22Rv1 (cell line): ENCODE results near the gene DCD.

ENCODE experiments used
- CTCF ChIP-seq: fragments of 450-650 bp; IDR thresholded peaks from 2 replicates; pipeline ENCODE4 v1.5.1; 2017; ENCODE audit warnings: mild to moderate bottlenecking
- ZFX ChIP-seq: fragments of 450-650 bp; IDR thresholded peaks from 2 replicates; pipeline ENCODE4 v1.6.1; 2017; ENCODE audit warnings: antibody characterized with exemption, borderline replicate concordance

GRCh38 chr12:54606556-54606955 is 41.6 kb downstream of the DCD start:
- TF ChIP-seq CTCF (no peak), ZFX (no peak)
